ENCODE measurements around the gene TRIM8. TPM values are rescaled to one million over a fixed set of nuclear protein-coding genes. Genes with fewer than 3 reads are reported as not detected.

Gene TRIM8
- total and polyA plus RNA-seq, 8 donors = 40.0 to 253 (median 75.8) TPM

GRCh38 chr10:102674566-102674965, 30.3 kb downstream of the TRIM8 start:
- no peak for DNase-seq
- H3K4me3 ChIP-seq = peak overlapping the region; percentile 29 to 37 (median 31)

GRCh38 chr10:102675011-102675665, 30.9 kb downstream of the TRIM8 start:
- peaks cover 35 to 81% (median 69%) of the 10 kb centered on the region in 4 donors for H3K4me1 ChIP-seq
- no peak for DNase-seq
- WGBS, 5 donors = 48 to 66% (median 57%) methylated on average over 5 to 8 of the region's 8 CpGs
- no peak for TF ChIP-seq POLR2AphosphoS5 (IDR thresholded peaks at IDR 0.05)
- no peak for TF ChIP-seq EP300 (IDR thresholded peaks at IDR 0.05)
- no peak for TF ChIP-seq CTCF (IDR thresholded peaks at IDR 0.05)
- TF ChIP-seq POLR2A (IDR thresholded peaks at IDR 0.05) = no peak
- peak overlapping the region in 4 of 5 donors; percentile 71 to 79 (median 74) for H3K27ac ChIP-seq
- no peaks in the 10 kb centered on the region for H3K27me3 ChIP-seq
- no peaks in the 10 kb centered on the region for H3K9me3 ChIP-seq
- no peaks in the 10 kb centered on the region for H3K36me3 ChIP-seq
- intact Hi-C loops (cut with DNase I; ENCODE audit: low total_unique reads) = no loop called here
- no peak overlapping the region for H3K4me3 ChIP-seq

More at GRCh38 chr10:102674566-102674965, 30.3 kb downstream of the TRIM8 start:
- no peaks in the 10 kb centered on the region for H3K36me3 ChIP-seq
- intact Hi-C loops (cut with DNase I; ENCODE audit: low total_unique reads) = no loop called here
- WGBS, 5 donors = 37 to 68% (median 60%) methylated on average over 2 of the region's 2 CpGs
- peaks cover 41 to 86% (median 74%) of the 10 kb centered on the region in 4 donors for H3K4me1 ChIP-seq
- H3K9me3 ChIP-seq = no peaks in the 10 kb centered on the region
- no peaks in the 10 kb centered on the region for H3K27me3 ChIP-seq
- H3K27ac ChIP-seq = peak overlapping the region in 4 of 5 donors; percentile 71 to 79 (median 74)
- TF ChIP-seq POLR2A (IDR thresholded peaks at IDR 0.05) = no peak

- no peaks in the 10 kb centered on the region for H3K27me3 ChIP-seq
- H3K36me3 ChIP-seq = no peaks in the 10 kb centered on the region
- H3K4me3 ChIP-seq = no peak overlapping the region
- DNase-seq = peak in 1 of 2 donors; percentile 64
- WGBS, 5 donors = 43 to 58% (median 47%) methylated on average over 16 of the region's 16 CpGs
- no peak for TF ChIP-seq EP300 (IDR thresholded peaks at IDR 0.05)
- peak in 1 of 3 donors; percentile 38 for TF ChIP-seq POLR2AphosphoS5 (IDR thresholded peaks at IDR 0.05)
- H3K27ac ChIP-seq = peak overlapping the region in 4 of 5 donors; percentile 63 to 79 (median 74)
- H3K4me1 ChIP-seq = peaks cover 33 to 75% (median 68%) of the 10 kb centered on the region in 4 donors
- H3K9me3 ChIP-seq = no peaks in the 10 kb centered on the region
- intact Hi-C loops (cut with DNase I; ENCODE audit: low total_unique reads) = no loop called here
Observed at GRCh38 chr10:102675666-102676533, 31.6 kb downstream of the TRIM8 start.

- WGBS, 5 donors = 71 to 79% (median 75%) methylated on average over 8 to 9 of the region's 9 CpGs
Observed at GRCh38 chr10:102676534-102677315, 32.4 kb downstream of the TRIM8 start.

More at GRCh38 chr10:102676534-102677315, 32.4 kb downstream of the TRIM8 start:
- no peaks in the 10 kb centered on the region for H3K27me3 ChIP-seq
- no peak for DNase-seq
- intact Hi-C loops (cut with DNase I; ENCODE audit: low total_unique reads) = no loop called here
- H3K4me1 ChIP-seq = peaks cover 33 to 72% (median 68%) of the 10 kb centered on the region in 4 donors
- no peaks in the 10 kb centered on the region for H3K9me3 ChIP-seq
- peak overlapping the region; percentile 29 to 79 (median 71) for H3K27ac ChIP-seq
- no peak overlapping the region for H3K4me3 ChIP-seq
- H3K36me3 ChIP-seq = peaks cover 0 to 5% (median 3%) of the 10 kb centered on the region in 4 donors
- no peak for TF ChIP-seq POLR2AphosphoS5 (IDR thresholded peaks at IDR 0.05)
- TF ChIP-seq POLR2A (IDR thresholded peaks at IDR 0.05) = no peak
- no peak for TF ChIP-seq CTCF (IDR thresholded peaks at IDR 0.05)
- no peak for TF ChIP-seq EP300 (IDR thresholded peaks at IDR 0.05)
